ENCODE data around the gene QTRT2.

QTRT2 gene

DNA sequence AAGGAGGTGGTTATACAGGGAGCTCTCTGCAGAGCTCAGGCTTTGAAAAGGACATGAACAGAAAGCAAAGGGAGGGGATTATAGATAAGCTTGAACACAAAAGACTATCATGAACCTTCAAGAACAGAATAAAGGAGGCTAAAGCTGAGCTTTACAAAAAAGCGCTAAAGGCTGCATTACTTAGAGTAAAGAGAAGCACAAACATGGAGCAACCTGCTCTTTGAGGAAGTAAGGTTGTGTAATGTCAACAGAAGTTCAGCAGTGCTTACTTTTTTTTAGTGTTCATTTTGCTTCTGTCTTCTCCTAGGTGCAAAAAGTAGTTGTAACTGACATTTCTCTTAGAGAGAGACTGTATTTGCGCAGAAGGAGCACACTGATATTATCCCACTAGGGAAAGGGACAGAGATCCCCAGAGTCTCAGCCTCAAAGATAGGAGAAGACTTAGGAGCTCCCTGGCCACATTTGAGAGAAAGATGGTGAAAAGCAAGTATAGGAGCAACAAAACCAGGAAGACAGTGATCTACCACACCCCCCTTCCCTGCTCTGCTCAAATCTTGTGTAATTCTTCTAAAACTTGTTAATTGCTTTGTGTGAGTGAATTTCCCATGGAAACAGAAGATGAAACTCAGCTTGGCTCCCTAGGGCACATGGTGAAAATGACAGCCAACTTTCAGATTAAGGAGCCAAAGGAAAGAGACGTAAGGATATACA lies 54.7 kb downstream of the QTRT2 start:
- no peak for TF ChIP-seq ZNF2 (tag by site-specific recombination; IDR thresholded peaks at IDR 0.05)
- H3K4me1 ChIP-seq (ENCODE audit: control insufficient read depth, insufficient read depth, low read length): no peaks in the 10 kb centered on the region
- CTCF ChIA-PET: no interaction called here
- no peaks in the 10 kb centered on the region for H3K9me3 ChIP-seq (ENCODE audit: control insufficient read depth, insufficient read depth, low read depth, low read length)
- no peaks in the 10 kb centered on the region for H3K36me3 ChIP-seq (ENCODE audit: control insufficient read depth in 2 of 2, insufficient read depth in 1 of 2, low read length in 2 of 2)
- no peak overlapping the region for H3K4me3 ChIP-seq (ENCODE audit: low read depth, low read length)
- POLR2A ChIA-PET: no interaction called here
- H3K27ac ChIP-seq (ENCODE audit: extremely low read depth, low read depth, low read length): no peak overlapping the region

DNA sequence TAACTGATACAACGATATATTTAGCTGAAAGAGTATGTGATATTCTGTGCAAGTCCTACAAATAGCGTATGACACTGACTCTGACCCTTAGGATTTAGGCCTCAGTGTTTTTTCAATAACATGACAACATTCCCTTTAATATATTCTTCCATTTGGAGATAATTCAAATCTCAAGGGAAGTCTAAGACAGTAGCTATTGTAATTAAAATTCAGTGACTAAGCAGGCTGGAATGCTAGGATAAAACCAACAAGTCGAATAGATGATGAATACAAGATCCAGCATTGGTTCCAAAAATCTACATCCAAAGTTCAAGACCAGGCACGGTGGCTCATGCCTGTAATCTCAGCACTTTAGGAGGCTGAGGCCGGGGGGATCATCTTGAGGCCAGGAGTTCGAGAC lies 56.2 kb downstream of the QTRT2 start:
- ChIA-PET POLR2A (no interaction called here), CTCF (interaction anchor here (1.1 kb wide), 1 partner anchor 12 kb away, joined by 5 read pairs; no protein-coding TSS in a partner anchor)
- Histone ChIP-seq H3K4me1 (ENCODE audit: control insufficient read depth, insufficient read depth, low read length) (no peaks in the 10 kb centered on the region), H3K27ac (ENCODE audit: extremely low read depth, low read depth, low read length) (no peak overlapping the region), H3K36me3 (ENCODE audit: control insufficient read depth in 2 of 2, insufficient read depth in 1 of 2, low read length in 2 of 2) (no peaks in the 10 kb centered on the region), H3K9me3 (ENCODE audit: control insufficient read depth, insufficient read depth, low read depth, low read length) (no peaks in the 10 kb centered on the region), H3K4me3 (ENCODE audit: low read depth, low read length) (no peak overlapping the region)
- TF ChIP-seq ZNF324 (tag by site-specific recombination; IDR thresholded peaks at IDR 0.05) (no peak), ZNF549 (tag by site-specific recombination; IDR thresholded peaks at IDR 0.05) (no peak), ZNF311 (tag by site-specific recombination; IDR thresholded peaks at IDR 0.05; ENCODE audit: borderline replicate concordance) (no peak), MZF1 (tag by site-specific recombination; IDR thresholded peaks at IDR 0.05; ENCODE audit: borderline replicate concordance) (no peak), PRDM1 (tag by site-specific recombination; IDR thresholded peaks at IDR 0.05) (no peak), ZNF404 (tag by site-specific recombination; IDR thresholded peaks at IDR 0.05) (no peak), ZNF366 (tag by site-specific recombination; conservative IDR thresholded peaks at IDR 0.05) (no peak), KLF7 (tag by site-specific recombination; IDR thresholded peaks at IDR 0.05; ENCODE audit: borderline replicate concordance) (no peak), SALL2 (tag by site-specific recombination; IDR thresholded peaks at IDR 0.05; ENCODE audit: borderline replicate concordance) (no peak), ZNF223 (tag by site-specific recombination; IDR thresholded peaks at IDR 0.05) (no peak), ZNF530 (tag by site-specific recombination; IDR thresholded peaks at IDR 0.05; ENCODE audit: low read depth) (no peak), OVOL3 (tag by site-specific recombination; IDR thresholded peaks at IDR 0.05) (no peak)
- TF ChIP-seq, protein P1, sequence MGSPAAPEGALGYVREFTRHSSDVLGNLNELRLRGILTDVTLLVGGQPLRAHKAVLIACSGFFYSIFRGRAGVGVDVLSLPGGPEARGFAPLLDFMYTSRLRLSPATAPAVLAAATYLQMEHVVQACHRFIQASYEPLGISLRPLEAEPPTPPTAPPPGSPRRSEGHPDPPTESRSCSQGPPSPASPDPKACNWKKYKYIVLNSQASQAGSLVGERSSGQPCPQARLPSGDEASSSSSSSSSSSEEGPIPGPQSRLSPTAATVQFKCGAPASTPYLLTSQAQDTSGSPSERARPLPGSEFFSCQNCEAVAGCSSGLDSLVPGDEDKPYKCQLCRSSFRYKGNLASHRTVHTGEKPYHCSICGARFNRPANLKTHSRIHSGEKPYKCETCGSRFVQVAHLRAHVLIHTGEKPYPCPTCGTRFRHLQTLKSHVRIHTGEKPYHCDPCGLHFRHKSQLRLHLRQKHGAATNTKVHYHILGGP (tag by site-specific recombination; IDR thresholded peaks at IDR 0.05): no peak
- TF ChIP-seq, protein P2, sequence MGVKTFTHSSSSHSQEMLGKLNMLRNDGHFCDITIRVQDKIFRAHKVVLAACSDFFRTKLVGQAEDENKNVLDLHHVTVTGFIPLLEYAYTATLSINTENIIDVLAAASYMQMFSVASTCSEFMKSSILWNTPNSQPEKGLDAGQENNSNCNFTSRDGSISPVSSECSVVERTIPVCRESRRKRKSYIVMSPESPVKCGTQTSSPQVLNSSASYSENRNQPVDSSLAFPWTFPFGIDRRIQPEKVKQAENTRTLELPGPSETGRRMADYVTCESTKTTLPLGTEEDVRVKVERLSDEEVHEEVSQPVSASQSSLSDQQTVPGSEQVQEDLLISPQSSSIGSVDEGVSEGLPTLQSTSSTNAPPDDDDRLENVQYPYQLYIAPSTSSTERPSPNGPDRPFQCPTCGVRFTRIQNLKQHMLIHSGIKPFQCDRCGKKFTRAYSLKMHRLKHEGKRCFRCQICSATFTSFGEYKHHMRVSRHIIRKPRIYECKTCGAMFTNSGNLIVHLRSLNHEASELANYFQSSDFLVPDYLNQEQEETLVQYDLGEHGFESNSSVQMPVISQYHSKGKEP (tag by site-specific recombination; IDR thresholded peaks at IDR 0.05): no peak

DNA sequence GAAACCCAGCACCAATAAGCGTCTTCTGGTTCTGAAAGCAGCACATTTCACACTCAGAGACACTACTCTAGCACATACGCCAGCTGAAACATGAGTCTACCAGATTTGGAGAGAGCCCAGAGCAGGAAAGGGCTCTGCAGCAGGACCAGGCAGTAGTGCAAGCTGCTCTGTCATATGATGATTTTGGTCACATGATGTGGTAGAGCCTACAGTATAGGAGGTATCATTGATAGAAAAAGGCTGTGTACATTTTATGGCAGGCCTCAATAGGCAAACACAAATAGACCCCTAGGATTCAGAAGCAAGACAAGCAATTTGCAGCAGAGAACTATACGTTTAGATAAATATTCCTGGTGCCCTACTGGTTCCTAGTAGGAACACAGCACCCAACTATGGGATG lies 58.2 kb downstream of the QTRT2 start:
- no peaks in the 10 kb centered on the region for H3K36me3 ChIP-seq (ENCODE audit: control insufficient read depth in 2 of 2, insufficient read depth in 1 of 2, low read length in 2 of 2)
- ChIA-PET POLR2A (no interaction called here), CTCF (no interaction called here)
- TF ChIP-seq, protein P3, sequence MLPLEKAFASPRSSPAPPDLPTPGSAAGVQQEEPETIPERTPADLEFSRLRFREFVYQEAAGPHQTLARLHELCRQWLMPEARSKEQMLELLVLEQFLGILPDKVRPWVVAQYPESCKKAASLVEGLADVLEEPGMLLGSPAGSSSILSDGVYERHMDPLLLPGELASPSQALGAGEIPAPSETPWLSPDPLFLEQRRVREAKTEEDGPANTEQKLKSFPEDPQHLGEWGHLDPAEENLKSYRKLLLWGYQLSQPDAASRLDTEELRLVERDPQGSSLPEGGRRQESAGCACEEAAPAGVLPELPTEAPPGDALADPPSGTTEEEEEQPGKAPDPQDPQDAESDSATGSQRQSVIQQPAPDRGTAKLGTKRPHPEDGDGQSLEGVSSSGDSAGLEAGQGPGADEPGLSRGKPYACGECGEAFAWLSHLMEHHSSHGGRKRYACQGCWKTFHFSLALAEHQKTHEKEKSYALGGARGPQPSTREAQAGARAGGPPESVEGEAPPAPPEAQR (tag by site-specific recombination; IDR thresholded peaks at IDR 0.05): no peak
- TF ChIP-seq IKZF3 (tag by site-specific recombination; IDR thresholded peaks at IDR 0.05) (no peak), ZNF701 (tag by site-specific recombination; IDR thresholded peaks at IDR 0.05) (no peak), ZBTB21 (tag by site-specific recombination; IDR thresholded peaks at IDR 0.05) (no peak), ZNF354C (tag by site-specific recombination; IDR thresholded peaks at IDR 0.05; ENCODE audit: borderline replicate concordance, low read depth) (no peak), ZNF23 (tag by site-specific recombination; IDR thresholded peaks at IDR 0.05; ENCODE audit: borderline replicate concordance) (no peak), ZNF24 (tag by site-specific recombination; IDR thresholded peaks at IDR 0.05) (no peak), ZNF366 (tag by site-specific recombination; conservative IDR thresholded peaks at IDR 0.05) (no peak)
- TF ChIP-seq, protein P4, sequence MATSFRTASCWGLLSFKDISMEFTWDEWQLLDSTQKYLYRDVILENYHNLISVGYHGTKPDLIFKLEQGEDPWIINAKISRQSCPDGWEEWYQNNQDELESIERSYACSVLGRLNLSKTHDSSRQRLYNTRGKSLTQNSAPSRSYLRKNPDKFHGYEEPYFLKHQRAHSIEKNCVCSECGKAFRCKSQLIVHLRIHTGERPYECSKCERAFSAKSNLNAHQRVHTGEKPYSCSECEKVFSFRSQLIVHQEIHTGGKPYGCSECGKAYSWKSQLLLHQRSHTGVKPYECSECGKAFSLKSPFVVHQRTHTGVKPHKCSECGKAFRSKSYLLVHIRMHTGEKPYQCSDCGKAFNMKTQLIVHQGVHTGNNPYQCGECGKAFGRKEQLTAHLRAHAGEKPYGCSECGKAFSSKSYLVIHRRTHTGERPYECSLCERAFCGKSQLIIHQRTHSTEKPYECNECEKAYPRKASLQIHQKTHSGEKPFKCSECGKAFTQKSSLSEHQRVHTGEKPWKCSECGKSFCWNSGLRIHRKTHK (tag by site-specific recombination; IDR thresholded peaks at IDR 0.05): no peak
- no peak overlapping the region for H3K27ac ChIP-seq (ENCODE audit: extremely low read depth, low read depth, low read length)
- no peaks in the 10 kb centered on the region for H3K4me1 ChIP-seq (ENCODE audit: control insufficient read depth, insufficient read depth, low read length)
- no peak overlapping the region for H3K4me3 ChIP-seq (ENCODE audit: low read depth, low read length)
- H3K9me3 ChIP-seq (ENCODE audit: control insufficient read depth, insufficient read depth, low read depth, low read length): no peaks in the 10 kb centered on the region
